Endothelial cell of umbilical vein (primary cell): Measurements from ENCODE around the gene COL6A3. TPM values are rescaled to one million over a fixed set of nuclear protein-coding genes. Genes with fewer than 3 reads are reported as not detected.

ENCODE experiments used
- BruUV-seq: library from RNA; stranded (reverse); fragments of 400-500 nt; replicated peaks from 2 replicates; lab custom pipeline; 2021; lab: Mats Ljungman, UMichigan
- CTCF ChIA-PET: fragments of 300-600, 350-600 bp; sonication (Branson Sonifier 250); formaldehyde crosslinking; loops from one replicate; lab custom pipeline; 2021; ENCODE audit warnings: antibody characterized with exemption, inconsistent platforms; lab: Charles Lee
- POLR2A ChIA-PET: fragments of 300-600, 350-600 bp; sonication (Branson Sonifier 250); formaldehyde crosslinking; loops from one replicate; lab custom pipeline; 2021; ENCODE audit warnings: antibody characterized with exemption, inconsistent platforms; lab: Charles Lee
- DNase-seq: peaks from one replicate; pipeline ENCODE4 v3.0.0-alpha.2; 2011; ENCODE audit warnings: low read depth, low spot score
- FAIRE-seq: peaks from 2 replicates; lab custom pipeline; 2011; peaks lifted over from hg19 to GRCh38; lab: Jason Lieb, UNC
- H2AFZ ChIP-seq: 2 replicates; pipeline ENCODE4 v1.6.0; 2012; ENCODE audit warnings: low read depth, low read length, control low read depth, inconsistent platforms
- H3K27ac ChIP-seq: 2 replicates; pipeline ENCODE4 v1.5.1; 2011; ENCODE audit warnings: low read depth, mild to moderate bottlenecking, control low read depth, low read length, moderate library complexity; ENCODE audit not compliant: insufficient read depth
- H3K27me3 ChIP-seq, 2 experiments: 2 replicates each; pipeline versions ENCODE4 v1.6.0 to v1.6.1; 2011; ENCODE audit warnings: low read length in 2 of 2, mixed read lengths in 1 of 2; ENCODE audit not compliant: control insufficient read depth in 2 of 2, insufficient read depth in 2 of 2
- H3K36me3 ChIP-seq, 2 experiments: 2 replicates in 1 of 2; 3 replicates in 1 of 2; pipeline ENCODE4 v1.5.1; 2011; ENCODE audit warnings: low read length in 2 of 2, mild to moderate bottlenecking in 1 of 2, moderate library complexity in 1 of 2; ENCODE audit not compliant: control insufficient read depth in 2 of 2, insufficient read depth in 2 of 2; ENCODE audit errors: extremely low read depth in 1 of 2
- H3K4me1 ChIP-seq: 3 replicates; pipeline ENCODE4 v1.5.1; 2011; ENCODE audit warnings: mild to moderate bottlenecking, low read length; ENCODE audit not compliant: control insufficient read depth, insufficient read depth; ENCODE audit errors: extremely low read depth
- H3K4me2 ChIP-seq: 2 replicates; pipeline ENCODE4 v1.6.1; 2011; ENCODE audit warnings: low read length, control low read depth, mixed read lengths; ENCODE audit not compliant: insufficient read depth
- H3K4me3 ChIP-seq, 3 experiments: fragments of 200-600 bp in 1 of 3; sonication (generic), shearing (Covaris generic) in 1 of 3; replicated peaks in 1 of 3; 2 replicates each; pipeline ENCODE4 v1.5.1; 2011 to 2016; ENCODE audit warnings: control low read depth in 3 of 3, low read length in 3 of 3, mild to moderate bottlenecking in 2 of 3, inconsistent platforms in 1 of 3, low read depth in 1 of 3, moderate library complexity in 1 of 3; ENCODE audit not compliant: insufficient read depth in 1 of 3
- H3K79me2 ChIP-seq: 2 replicates; pipeline ENCODE4 v1.6.0; 2012; ENCODE audit warnings: low read length, inconsistent platforms; ENCODE audit not compliant: control insufficient read depth, insufficient read depth
- H3K9ac ChIP-seq: replicated peaks from 2 replicates; pipeline ENCODE3; 2011; ENCODE audit warnings: low read length, control low read depth; ENCODE audit not compliant: insufficient read depth; ENCODE audit errors: extremely low read depth
- H3K9me1 ChIP-seq: replicated peaks from 3 replicates; pipeline ENCODE4 v1.6.0; 2011; ENCODE audit warnings: mild to moderate bottlenecking, low read length; ENCODE audit not compliant: control insufficient read depth, insufficient read depth; ENCODE audit errors: extremely low read depth
- H3K9me3 ChIP-seq: replicated peaks from 2 replicates; pipeline ENCODE4 v1.5.1; 2012; ENCODE audit warnings: low read length, inconsistent platforms; ENCODE audit not compliant: control insufficient read depth, insufficient read depth
- H4K20me1 ChIP-seq: replicated peaks from 2 replicates; pipeline ENCODE3; 2011; ENCODE audit warnings: mild to moderate bottlenecking, low read length; ENCODE audit not compliant: control insufficient read depth, insufficient read depth; ENCODE audit errors: extremely low read depth
- CTCF ChIP-seq, 2 donors: IDR thresholded peaks; 1 replicate in 1 of 2; 2 replicates in 1 of 2; pipeline ENCODE4 v1.5.1; 2011; ENCODE audit warnings: low read length in 2 of 2, mild to moderate bottlenecking in 2 of 2, moderate library complexity in 2 of 2, control low read depth in 1 of 2, inconsistent platforms in 1 of 2, low read depth in 1 of 2; ENCODE audit not compliant: insufficient read depth in 1 of 2; ENCODE audit errors: extremely low read depth in 1 of 2
- EZH2 ChIP-seq: IDR thresholded peaks from 2 replicates; pipeline ENCODE4 v1.6.1; 2012; ENCODE audit warnings: borderline replicate concordance, low read depth, mild to moderate bottlenecking, moderate library complexity, low read length, inconsistent platforms; ENCODE audit not compliant: severe bottlenecking
- FOS ChIP-seq: IDR thresholded peaks from 2 replicates; pipeline ENCODE4 v1.6.1; 2011; ENCODE audit warnings: mild to moderate bottlenecking, low read length, moderate library complexity, borderline replicate concordance; ENCODE audit not compliant: insufficient read depth
- GATA2 ChIP-seq: IDR thresholded peaks from 2 replicates; pipeline ENCODE4 v1.7.0; 2011; ENCODE audit warnings: low read depth, mild to moderate bottlenecking, moderate library complexity, mixed read lengths, low read length; ENCODE audit not compliant: insufficient read length, insufficient read depth
- JUN ChIP-seq: IDR thresholded peaks from 2 replicates; pipeline ENCODE4 v1.6.1; 2011; ENCODE audit warnings: borderline replicate concordance, low read depth; ENCODE audit not compliant: insufficient read length, insufficient read depth
- MAX ChIP-seq: IDR thresholded peaks from 2 replicates; pipeline ENCODE4 v1.6.1; 2011; ENCODE audit not compliant: insufficient read depth, insufficient read length
- MYC ChIP-seq: IDR thresholded peaks from one replicate; pipeline ENCODE4 v1.6.1; 2011; ENCODE audit warnings: mild to moderate bottlenecking, low read depth, low read length
- POLR2A ChIP-seq: IDR thresholded peaks from 2 replicates; pipeline ENCODE4 v1.6.1; 2012; ENCODE audit warnings: low read depth, mild to moderate bottlenecking, control low read depth, low read length
- POLR2AphosphoS5 ChIP-seq: IDR thresholded peaks from 2 replicates; pipeline ENCODE4 v1.6.1; 2012; ENCODE audit warnings: low read depth, mild to moderate bottlenecking, control low read depth, low read length, moderate library complexity; ENCODE audit not compliant: insufficient read depth
- dilution Hi-C: fragments of 300-500 bp; cut with MboI; formaldehyde crosslinking; loops from one replicate; pipeline ENCODE4 v1.15.0; 2019; ENCODE audit warnings: low sequenced_read_pairs; ENCODE audit not compliant: extremely low pct_ligation_motif_present
- intact Hi-C: fragments of 100-400 bp; cut with micrococcal nuclease; formaldehyde crosslinking; loops from one replicate; pipeline ENCODE4 v1.10.0; 2022
- polyA plus RNA-seq, 4 experiments: library from polyadenylated mRNA; depleted of rRNA in 3 of 4; stranded (reverse) in 3 of 4; unstranded in 1 of 4; fragments of >200 nt; gene quantifications; 2 replicates each; pipeline versions ENCODE4 v1.2.1 to v1.2.3, GENCODE V29; 2011 to 2012; ENCODE audit warnings: missing spikeins in 1 of 4
- total RNA-seq: library from RNA; stranded (reverse); gene quantifications from 2 replicates; pipeline ENCODE4 v1.2.3, GENCODE V29; 2021

The COL6A3 gene
- total and polyA plus RNA-seq, 2 donors (not counting 3 experiments of a cell fraction or from before 2014, with no cell fraction given): 0.03 TPM; not detected in 1

- Histone ChIP-seq H3K79me2 (no peaks in the 10 kb centered on the region), H4K20me1 (no peaks in the 10 kb centered on the region), H3K9me1 (no peaks in the 10 kb centered on the region), H3K4me3 (no peak overlapping the region), H3K4me2 (no peak overlapping the region), H3K27ac (no peak overlapping the region), H3K27me3 (peaks cover 31 to 39% of the 10 kb centered on the region in 2 experiments), H3K9me3 (no peaks in the 10 kb centered on the region), H3K4me1 (no peaks in the 10 kb centered on the region), H2AFZ (no peak overlapping the region), H3K36me3 (no peaks in the 10 kb centered on the region), H3K9ac (no peak overlapping the region)
- FAIRE-seq (no peak), DNase-seq (no peak)
- dilution Hi-C loops (no loop called here), intact Hi-C loops (no loop called here)
- ChIA-PET POLR2A (no interaction called here), CTCF (no interaction called here)
- TF ChIP-seq MAX: no peak
- no TSS peak for BruUV-seq
Observed at GRCh38 chr2:237438080-237438940, 24.3 kb upstream of the COL6A3 start.

GRCh38 chr2:237437566-237437965 is 23.6 kb upstream of the COL6A3 start:
- no peak for FAIRE-seq
- no TSS peak for BruUV-seq
- Histone ChIP-seq H3K79me2 (no peaks in the 10 kb centered on the region), H4K20me1 (no peaks in the 10 kb centered on the region), H3K27ac (no peak overlapping the region), H3K4me3 (no peak overlapping the region), H3K9me3 (no peaks in the 10 kb centered on the region), H3K27me3 (peaks cover 24 to 34% of the 10 kb centered on the region in 2 experiments), H3K4me1 (peaks cover 4% of the 10 kb centered on the region), H2AFZ (no peak overlapping the region), H3K9me1 (no peaks in the 10 kb centered on the region), H3K9ac (no peak overlapping the region), H3K4me2 (no peak overlapping the region), H3K36me3 (no peaks in the 10 kb centered on the region)
- intact Hi-C loops (no loop called here), dilution Hi-C loops (no loop called here)
- ChIA-PET POLR2A (no interaction called here), CTCF (no interaction called here)
- TF ChIP-seq FOS: no peak
- no peak for TF ChIP-seq POLR2A
- no peak for TF ChIP-seq POLR2AphosphoS5
- TF ChIP-seq JUN: no peak
- TF ChIP-seq MAX: no peak
- no peak for TF ChIP-seq GATA2
- TF ChIP-seq MYC: no peak
- no peak for TF ChIP-seq CTCF (IDR thresholded peaks at IDR 0.05; ENCODE audit: extremely low read depth in 1 of 2, insufficient read depth in 1 of 2, low read depth in 1 of 2, low read length in 2 of 2)
- TF ChIP-seq EZH2: no peak
- DNase-seq: no peak
